Stimulated activated CD4-positive, alpha-beta T cell treated with anti-CD3 and anti-CD28 coated beads, TNF-alpha, amount 100 ng/mL, for 4 hours (primary cell): ENCODE data around the gene STIL.
"Not testable (repeated sequence)": the region's sequence is repeated elsewhere in the genome, so short reads cannot be mapped to it uniquely, and the experiment has no call there.

Experiments used
- DNase-seq, 3 experiments: peaks; one replicate each; pipeline ENCODE4 v3.0.0-alpha.2; 2020; ENCODE audit warnings: low read depth in 3 of 3

STIL gene

DNA sequence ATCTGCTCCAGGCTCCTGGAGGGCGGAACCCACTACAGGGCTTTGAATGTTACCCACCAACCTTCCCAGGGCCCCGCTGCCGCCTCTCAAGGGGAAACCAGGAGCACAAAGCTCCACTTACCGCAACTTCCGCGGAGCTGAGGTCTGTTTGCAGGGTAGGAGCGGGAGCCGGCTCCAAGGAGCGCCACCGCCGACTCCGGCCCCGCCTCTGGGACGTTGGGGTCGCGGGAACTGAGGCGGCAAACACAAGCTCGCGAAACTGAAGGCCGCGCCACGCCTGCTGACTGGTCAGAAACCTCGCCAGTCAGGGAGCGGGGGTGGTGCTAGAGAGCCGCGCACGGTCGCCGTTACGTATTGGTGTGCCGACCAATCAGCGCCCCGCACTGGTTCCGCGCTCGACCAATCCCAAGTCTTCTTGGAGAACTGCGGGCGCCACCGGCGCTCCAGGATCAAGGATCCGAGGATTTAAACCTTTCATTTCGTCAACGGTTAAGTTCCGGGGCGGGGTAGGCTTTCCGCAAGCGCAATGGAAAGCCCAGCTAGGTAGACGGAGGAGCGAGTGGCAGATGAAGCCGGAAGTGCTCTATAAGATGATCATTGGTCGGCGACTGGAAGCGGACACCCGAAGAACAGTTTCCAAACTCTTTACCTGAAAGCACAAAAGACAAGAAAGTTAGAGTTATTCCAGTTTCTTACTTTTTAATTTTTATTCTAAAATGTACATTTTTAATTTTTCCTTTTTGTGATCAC lies at the start of gene STIL:
TSS of gene STIL (minus strand) at position 233 of the 750 bp plus-strand sequence. CDS start 3,828 bp downstream, outside the sequence.
- DNase-seq, result peak; percentile 89 to 93 (median 93)

GRCh38 chr1:47362828-47363227 lies 48.9 kb upstream of the STIL start:
- DNase-seq, result no peak

- DNase-seq, result no peak
Observed at GRCh38 chr1:47361380-47361779, 47.4 kb upstream of the STIL start.

DNA sequence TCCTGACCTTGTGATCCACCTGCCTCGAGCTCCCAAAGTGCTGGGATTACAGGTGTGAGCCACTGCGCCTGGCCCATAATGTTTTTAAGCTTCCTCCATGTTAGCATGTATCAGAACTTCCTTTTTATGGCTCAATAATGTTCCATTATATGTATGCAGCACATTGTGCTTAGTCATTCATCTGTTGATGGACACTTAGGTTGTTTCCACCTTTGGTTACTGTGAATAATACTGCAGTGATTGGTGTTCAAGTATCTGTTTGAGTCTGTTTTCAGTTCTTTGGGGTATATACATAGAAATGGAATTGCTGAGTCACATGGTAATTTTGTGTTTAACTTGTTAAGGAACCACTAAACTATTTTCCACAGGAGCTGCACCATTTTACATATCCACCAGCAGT lies 37.4 kb upstream of the STIL start:
- DNase-seq, result no peak

GRCh38 chr1:47348246-47348645 lies 34.3 kb upstream of the STIL start:
- DNase-seq, result no peak

- no peak for DNase-seq
Observed at GRCh38 chr1:47347735-47348134, 33.8 kb upstream of the STIL start.

DNA sequence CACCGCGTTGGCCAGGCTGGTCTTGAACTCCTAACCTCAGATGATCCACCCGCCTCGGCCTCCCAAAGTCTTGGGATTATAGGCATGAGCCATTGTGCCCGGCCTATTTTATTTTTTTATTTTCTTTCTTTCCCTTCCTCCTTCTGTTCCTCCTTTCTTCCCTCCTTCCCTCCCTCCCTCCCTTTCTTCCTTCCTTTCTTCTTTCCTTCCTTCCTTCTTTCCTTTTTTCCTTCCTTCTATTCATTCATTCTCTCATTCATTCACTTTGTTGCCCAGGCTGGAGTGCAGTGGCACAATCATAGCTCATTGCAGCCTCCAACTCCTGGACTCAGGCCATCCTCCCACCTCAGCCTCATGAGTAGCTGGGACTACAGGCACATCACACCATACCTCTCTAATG lies 33.0 kb upstream of the STIL start:
- DNase-seq, result not testable (repeated sequence)

- no peak for DNase-seq
Observed at GRCh38 chr1:47340227-47340626, 26.3 kb upstream of the STIL start.

DNA sequence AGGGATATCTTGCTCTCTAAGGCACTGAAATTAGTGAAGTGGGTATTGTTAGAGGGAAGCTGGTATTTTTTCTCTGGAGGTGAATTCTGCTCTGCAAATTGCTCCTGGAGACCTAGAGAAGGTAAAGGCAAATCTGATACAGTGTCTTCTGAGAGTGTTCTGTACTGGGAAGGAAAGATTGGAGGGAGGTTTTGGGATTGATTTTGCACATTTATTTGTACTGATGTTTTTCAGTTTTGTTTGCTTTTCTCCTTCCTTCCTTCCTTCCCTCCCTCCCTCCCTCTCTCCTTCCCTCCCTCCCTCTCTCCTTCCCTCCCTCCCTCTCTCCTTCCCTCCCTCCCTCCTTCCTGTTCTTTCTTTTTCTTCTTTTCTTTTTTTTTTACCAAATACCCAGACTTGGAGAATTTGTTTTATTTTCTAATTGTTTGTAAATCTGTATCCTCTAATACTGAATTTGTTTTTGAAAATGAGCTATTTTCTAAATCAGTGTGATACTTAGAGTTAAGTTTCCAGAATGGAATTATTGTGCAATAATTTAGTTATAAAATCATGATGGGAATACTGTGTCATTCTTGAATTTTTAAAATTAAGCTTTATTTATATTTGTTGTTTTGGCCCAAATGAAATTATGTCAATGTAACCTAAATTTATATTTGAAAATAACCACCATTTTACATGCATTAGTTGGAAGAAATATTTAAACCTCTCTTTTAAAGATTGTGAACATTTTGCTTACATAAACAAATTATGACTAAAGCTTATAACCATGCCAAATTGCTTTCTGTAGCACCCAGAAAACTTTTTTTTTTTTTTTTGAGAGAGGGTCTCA lies 24.5 kb upstream of the STIL start:
- DNase-seq, result no peak

DNA sequence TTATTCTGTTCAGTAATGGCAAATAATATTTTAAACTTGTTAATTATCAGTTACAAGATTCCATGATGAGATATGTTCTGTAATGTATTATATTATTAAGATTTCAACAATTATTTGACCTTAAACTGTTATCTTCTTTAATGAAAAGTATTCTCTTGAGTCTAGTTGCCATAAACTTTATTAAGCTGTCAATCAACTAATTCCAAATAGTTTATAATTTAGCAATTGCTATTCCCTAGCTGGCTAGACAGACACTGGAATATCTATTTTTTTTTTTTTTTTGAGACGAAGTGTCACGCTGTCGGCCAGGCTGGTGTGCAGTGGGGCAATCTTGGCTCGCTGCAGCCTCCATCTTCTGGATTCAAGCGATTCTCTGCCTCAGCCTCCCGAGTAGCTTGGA lies 23.4 kb upstream of the STIL start:
- DNase-seq, result no peak

DNA sequence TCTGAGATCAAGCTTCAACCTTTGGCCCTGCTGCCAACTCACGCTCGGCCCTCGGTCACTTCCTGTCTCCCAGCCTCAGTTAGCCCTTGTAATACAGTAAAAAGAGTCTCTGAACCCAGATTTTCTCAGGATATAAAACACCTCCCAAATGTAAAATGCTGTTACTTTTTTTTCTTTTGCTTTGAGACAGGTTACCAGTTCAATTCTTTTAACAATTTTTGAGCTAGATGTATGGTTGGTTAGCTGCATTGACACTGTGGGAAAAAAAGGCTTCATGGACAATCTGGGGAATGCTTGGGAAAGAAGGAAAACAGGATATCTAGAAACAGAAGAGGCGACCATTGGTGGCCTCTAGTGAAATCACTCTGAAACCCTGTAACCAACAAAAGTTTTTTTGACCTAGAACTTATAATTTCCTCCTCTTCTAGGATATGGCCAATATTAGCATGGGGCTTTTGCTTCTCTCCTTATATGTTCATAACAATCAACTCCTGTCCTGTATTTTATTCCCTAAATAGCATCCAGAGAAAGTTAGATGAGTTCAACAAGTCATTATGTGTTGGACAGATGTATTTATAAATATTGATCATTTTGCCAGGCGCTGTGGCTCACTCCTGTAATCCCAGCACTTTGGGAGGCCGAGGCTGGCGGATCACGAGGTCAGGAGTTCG lies 21.0 kb upstream of the STIL start:
- DNase-seq, result no peak

DNA sequence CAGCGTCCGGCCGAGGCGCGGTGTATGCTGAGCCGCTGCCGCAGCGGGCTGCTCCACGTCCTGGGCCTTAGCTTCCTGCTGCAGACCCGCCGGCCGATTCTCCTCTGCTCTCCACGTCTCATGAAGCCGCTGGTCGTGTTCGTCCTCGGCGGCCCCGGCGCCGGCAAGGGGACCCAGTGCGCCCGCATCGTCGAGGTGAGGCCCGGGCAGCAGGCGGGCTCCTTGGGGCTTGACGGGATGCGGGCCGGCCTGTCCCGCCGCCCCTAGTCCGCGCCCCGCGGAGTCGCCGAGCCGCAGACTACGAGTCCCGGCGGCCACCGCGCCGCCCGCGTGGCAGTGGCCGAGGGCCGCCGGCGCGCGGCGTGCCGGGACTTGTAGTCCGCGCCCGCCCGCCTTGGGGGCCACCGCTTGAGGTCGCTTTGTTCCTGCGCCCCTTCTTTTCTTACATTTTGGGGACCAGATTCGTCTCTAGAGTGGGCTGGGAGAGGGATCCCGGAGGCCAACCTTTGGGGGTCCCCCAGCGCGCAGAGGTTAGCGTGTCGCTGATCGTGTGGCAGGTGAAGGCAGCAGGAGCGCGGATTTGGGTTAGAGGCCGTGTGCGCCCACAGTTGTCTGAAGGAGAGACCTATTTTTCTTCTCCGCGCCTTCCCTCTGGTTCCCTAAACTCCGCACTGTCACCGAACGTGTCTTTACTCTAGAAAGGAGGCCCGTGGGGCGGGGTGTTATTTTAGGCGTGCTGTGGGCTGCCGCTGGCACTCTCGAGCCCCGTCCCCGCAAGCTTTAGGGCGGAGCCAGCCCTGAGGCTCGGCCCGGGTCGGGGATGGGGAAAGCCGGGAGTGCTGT lies 20.2 kb upstream of the STIL start:
- peak; percentile 35 to 67 (median 57) for DNase-seq

GRCh38 chr1:47333578-47333921 lies 19.6 kb upstream of the STIL start, which contains the start of gene CMPK1:
Gene CMPK1, plus strand, starts transcription at chr1:47333790. Its CDS starts 156 bp downstream, at chr1:47333946.
- DNase-seq, result peak; percentile 60 to 64 (median 63)

DNA sequence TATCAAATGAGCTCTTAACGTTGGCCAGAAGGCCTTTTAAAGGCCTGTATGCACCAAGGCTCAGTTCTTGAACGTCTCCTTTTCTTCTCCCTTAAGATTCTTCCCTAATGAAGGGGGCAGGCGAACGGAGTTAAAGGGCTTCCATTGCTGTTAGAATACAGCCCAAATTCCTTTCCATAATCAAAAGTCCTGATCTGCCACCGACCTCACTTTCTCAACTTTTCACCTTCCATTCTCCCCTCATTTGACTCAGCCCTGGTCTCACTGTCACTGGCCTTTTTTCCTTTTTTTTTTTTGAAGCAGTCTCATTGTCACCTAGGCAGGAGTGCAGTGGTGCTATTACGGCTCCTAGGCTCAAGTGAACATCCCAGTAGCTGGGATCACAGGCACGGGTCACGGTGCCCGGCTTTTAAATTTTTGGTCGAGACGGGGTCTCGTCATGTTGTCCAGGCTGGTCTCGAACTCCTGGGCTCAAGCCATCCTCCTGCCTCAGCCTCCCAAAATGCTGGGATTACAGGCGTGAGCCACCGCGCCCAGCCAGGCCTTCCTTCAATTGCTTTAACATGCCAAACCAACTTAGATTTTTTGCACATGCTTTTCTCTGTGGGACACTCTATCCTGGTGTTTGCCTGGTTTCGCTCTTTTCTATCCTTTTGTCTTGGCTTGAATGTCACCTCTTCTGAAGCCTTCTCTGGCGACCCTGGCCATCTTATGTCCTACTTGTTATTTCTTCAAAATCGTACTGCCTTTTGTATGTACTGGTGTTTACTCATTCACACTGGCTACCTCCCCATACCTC lies 19.0 kb upstream of the STIL start:
- DNase-seq, result no peak

DNA sequence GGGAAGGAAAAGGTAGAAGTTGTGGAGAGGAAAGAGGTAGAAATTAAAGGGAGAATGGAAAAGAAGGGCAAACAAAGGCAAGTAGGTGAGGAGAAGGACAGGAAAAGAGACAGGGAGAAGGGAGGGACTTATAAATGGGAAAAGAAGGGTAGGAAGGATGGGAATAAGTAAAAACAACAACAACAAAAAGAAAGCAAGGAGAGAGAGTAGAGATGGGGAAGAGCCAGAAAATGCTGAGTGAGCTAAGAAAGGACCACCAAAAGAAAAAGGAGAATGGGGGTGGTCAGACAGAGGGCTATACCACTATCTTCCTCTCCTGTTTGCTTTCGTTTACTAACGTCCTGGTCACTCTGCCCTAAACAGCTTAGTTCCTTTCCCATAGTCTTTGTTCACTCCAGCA lies 17.9 kb upstream of the STIL start:
- DNase-seq, result no peak

DNA sequence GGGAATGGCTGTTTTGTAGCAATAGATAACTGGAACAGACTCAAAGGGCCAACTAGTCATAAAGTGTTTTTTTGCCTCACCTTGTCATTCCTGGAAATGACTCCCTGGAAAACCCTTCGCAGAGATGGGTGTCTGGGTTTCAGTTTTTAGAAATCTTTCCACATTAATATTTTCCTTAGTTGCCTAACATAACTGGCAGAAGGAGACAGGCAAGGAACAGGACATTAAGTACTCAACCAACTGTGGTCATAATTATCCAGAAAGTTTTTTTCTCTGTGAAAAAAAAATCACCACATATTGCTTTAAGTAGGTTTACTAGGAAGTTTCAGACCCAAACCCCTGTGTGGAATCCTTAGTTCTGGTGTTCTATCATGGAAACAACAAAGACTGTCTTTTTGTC lies 16.3 kb upstream of the STIL start:
- DNase-seq, result no peak

- DNase-seq, result no peak
Observed at GRCh38 chr1:47328992-47329391, 15.0 kb upstream of the STIL start.

DNA sequence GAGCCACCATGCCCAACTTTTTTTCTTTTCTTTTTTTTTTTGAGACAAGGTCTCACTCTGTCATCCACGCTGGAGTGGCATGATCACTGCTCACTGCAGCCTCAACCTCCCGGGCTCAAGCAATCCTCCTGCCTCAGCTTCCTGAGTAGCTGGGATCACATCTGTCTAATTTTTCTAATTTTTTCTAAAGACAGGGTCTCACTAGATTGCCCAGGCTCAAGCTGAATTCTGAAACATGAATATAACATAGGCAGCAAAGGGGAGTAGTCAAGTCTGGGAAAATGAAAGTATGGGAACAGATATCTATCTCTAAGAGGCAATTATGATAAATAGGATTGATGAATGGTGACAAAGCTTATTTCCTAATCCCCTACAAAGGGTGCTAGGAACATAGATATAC lies 12.3 kb upstream of the STIL start:
- no peak for DNase-seq

DNA sequence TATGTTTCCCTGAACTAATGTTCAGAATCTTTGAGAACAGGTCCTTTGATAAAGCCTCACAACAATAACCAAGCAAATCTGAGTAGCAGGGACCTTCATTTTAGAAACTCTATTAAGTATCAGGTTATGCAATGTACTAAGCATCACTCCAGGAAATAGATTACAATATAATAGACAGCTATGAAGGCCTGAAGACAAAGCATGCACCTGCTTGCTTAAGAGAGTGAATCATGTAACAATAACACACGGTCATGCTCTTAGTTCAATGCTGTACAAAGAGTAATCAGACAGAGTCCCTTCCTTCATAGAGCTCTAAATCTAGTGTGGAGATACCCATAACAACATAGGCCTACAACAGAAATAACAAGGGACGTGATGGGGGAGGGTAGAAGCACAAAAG lies 11.6 kb upstream of the STIL start:
- no peak for DNase-seq

DNA sequence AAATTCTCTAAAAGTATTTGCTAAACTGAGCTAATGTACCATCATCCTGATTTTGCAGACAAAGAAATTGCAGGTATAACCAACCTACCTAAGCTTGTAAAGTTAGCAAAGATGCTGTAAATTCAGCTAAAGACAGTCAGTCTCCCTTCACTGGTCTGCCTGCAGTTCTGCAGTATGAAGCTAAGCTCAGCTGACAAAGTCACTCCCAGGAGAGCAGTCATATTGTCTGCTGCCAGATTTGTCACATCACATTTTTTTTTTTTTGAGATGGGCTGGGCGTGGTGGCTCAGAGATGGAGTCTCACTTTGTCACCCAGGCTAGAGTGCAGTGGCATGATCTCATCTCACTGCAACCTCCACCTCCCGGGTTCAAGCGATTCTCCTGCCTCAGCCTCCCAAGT lies 10.7 kb upstream of the STIL start:
- no peak for DNase-seq

DNA sequence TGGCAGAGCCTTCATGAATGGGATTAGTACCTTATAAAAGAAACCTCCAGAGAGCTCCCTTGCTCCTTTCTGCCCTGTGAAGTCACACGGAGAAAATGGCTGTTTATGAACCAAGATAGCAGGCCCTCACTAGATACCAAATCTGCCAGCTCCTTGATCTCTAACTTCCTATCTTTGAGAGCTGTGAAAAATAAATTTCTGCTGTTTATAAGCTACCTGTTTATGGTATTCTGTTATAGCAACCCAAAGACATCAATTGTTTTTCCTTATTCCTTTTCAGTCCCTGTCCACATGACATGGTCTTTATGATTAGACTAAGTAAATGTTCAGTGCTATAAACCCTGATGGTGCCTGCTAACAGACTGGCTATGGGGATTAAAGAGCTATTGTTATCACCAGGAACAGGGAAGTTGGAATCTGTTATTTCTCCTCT lies 9.7 kb upstream of the STIL start:
- no peak for DNase-seq
